Loucy (cell line): ENCODE data around the gene COL5A1.

ENCODE experiments used
- H2AFZ ChIP-seq: fragments of 200-600 bp; sonication (generic); 2 replicates; pipeline ENCODE4 v1.6.0; 2016; ENCODE audit warnings: antibody characterized with exemption, mild to moderate bottlenecking, low read length, moderate library complexity
- H3F3A ChIP-seq: fragments of 200-600 bp; 2 replicates; pipeline ENCODE4 v1.6.0; 2016; ENCODE audit warnings: antibody characterized with exemption, low read depth, mild to moderate bottlenecking
- H3K27me3 ChIP-seq: fragments of 200-600 bp; sonication (generic); 2 replicates; pipeline ENCODE4 v1.6.1; 2014; ENCODE audit warnings: low read length, mild to moderate bottlenecking; ENCODE audit not compliant: insufficient read depth, poor library complexity, severe bottlenecking
- H3K36me3 ChIP-seq: fragments of 200-600 bp; sonication (generic); 2 replicates; pipeline ENCODE4 v1.6.1; 2016; ENCODE audit warnings: low read length; ENCODE audit not compliant: insufficient read depth
- H3K4me1 ChIP-seq: fragments of 200-600 bp; sonication (generic); 2 replicates; pipeline ENCODE4 v1.5.1; 2014; ENCODE audit warnings: low read length, mild to moderate bottlenecking; ENCODE audit not compliant: insufficient read depth, poor library complexity, severe bottlenecking
- H3K4me2 ChIP-seq: fragments of 200-600 bp; sonication (generic); 2 replicates; pipeline ENCODE4 v1.6.0; 2014; ENCODE audit warnings: antibody characterized with exemption, low read length, low read depth, mild to moderate bottlenecking; ENCODE audit not compliant: poor library complexity, severe bottlenecking
- H3K4me3 ChIP-seq: fragments of 200-600 bp; sonication (generic); 2 replicates; pipeline ENCODE4 v1.5.1; 2014; ENCODE audit warnings: low read length, mild to moderate bottlenecking, mixed read lengths; ENCODE audit not compliant: poor library complexity, severe bottlenecking
- H3K79me2 ChIP-seq: fragments of 200-600 bp; sonication (generic); 2 replicates; pipeline ENCODE4 v1.6.1; 2014; ENCODE audit warnings: low read length; ENCODE audit not compliant: insufficient read depth
- H3K9ac ChIP-seq: fragments of 200-600 bp; sonication (generic); 2 replicates; pipeline ENCODE4 v1.6.0; 2014; ENCODE audit warnings: mild to moderate bottlenecking, low read depth, low read length, moderate library complexity; ENCODE audit not compliant: poor library complexity, severe bottlenecking
- H3K9me2 ChIP-seq: fragments of 200-600 bp; sonication (generic); replicated peaks from 2 replicates; pipeline ENCODE4 v1.6.1; 2016; ENCODE audit warnings: low read depth, low read length, mixed read lengths
- H3K9me3 ChIP-seq: fragments of 200-600 bp; sonication (generic); 2 replicates; pipeline ENCODE4 v1.6.1; 2014; ENCODE audit warnings: mild to moderate bottlenecking, antibody characterized with exemption, low read length, low read depth; ENCODE audit not compliant: insufficient read depth
- H4K20me1 ChIP-seq: fragments of 200-600 bp; sonication (generic); 2 replicates; pipeline ENCODE4 v1.6.0; 2014; ENCODE audit warnings: antibody characterized with exemption, low read length, mild to moderate bottlenecking; ENCODE audit not compliant: insufficient read depth, poor library complexity, severe bottlenecking
- CTCF ChIP-seq: fragments of 200-600 bp; sonication (generic); conservative IDR thresholded peaks from 2 replicates; pipeline ENCODE4 v1.5.1; 2014; ENCODE audit warnings: mild to moderate bottlenecking, antibody characterized with exemption, low read length
- EZH2phosphoT487 ChIP-seq: fragments of 200-600 bp; IDR thresholded peaks from 2 replicates; pipeline ENCODE4 v1.6.1; 2018; ENCODE audit warnings: antibody characterized with exemption, mild to moderate bottlenecking, moderate library complexity, borderline replicate concordance

Gene COL5A1

GRCh38 chr9:134628354-134628736 lies 13.3 kb upstream of the COL5A1 start:
- H3K9ac ChIP-seq = no peak overlapping the region
- no peaks in the 10 kb centered on the region for H3K36me3 ChIP-seq
- no peak overlapping the region for H2AFZ ChIP-seq
- no peak for TF ChIP-seq EZH2phosphoT487
- no peaks in the 10 kb centered on the region for H4K20me1 ChIP-seq
- no peaks in the 10 kb centered on the region for H3F3A ChIP-seq
- H3K4me3 ChIP-seq = no peak overlapping the region
- H3K4me1 ChIP-seq = peaks cover 3% of the 10 kb centered on the region
- H3K9me2 ChIP-seq = no peaks in the 10 kb centered on the region
- H3K27me3 ChIP-seq = no peaks in the 10 kb centered on the region
- no peaks in the 10 kb centered on the region for H3K79me2 ChIP-seq
- H3K4me2 ChIP-seq = no peak overlapping the region
- no peaks in the 10 kb centered on the region for H3K9me3 ChIP-seq

DNA sequence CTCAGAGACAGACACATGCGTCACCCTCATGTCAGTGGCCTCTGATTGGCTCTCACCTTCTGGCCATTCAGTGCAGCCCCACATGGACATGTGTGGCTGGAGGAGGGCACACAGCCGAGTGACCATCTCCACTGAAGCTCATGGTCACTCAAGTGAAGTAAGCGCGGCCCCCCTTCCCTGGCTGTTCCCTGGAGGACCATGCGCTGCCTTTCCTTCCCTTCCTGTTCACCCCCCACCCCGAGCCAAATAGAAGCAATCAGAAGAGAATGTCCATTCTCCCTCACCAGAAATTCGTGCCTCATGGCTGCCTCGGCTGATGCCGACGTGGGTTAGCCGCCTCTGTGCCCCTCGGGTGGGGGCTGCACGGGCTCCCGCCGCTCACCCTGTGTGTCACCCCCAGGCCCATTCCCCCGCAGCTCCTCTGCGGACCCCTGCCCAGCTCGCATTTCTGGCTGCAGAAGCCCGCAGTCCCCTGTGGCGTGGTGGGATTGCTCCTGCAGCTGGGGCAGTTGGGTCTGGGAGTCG lies 12.5 kb upstream of the COL5A1 start:
- Histone ChIP-seq H3K79me2 (no peaks in the 10 kb centered on the region), H3K9me2 (no peaks in the 10 kb centered on the region), H3K4me1 (peaks cover 3% of the 10 kb centered on the region), H3K27me3 (no peaks in the 10 kb centered on the region), H4K20me1 (no peaks in the 10 kb centered on the region), H2AFZ (no peak overlapping the region), H3F3A (no peaks in the 10 kb centered on the region), H3K4me3 (no peak overlapping the region), H3K9ac (no peak overlapping the region), H3K4me2 (no peak overlapping the region), H3K9me3 (no peaks in the 10 kb centered on the region), H3K36me3 (no peaks in the 10 kb centered on the region)
- no peak for TF ChIP-seq CTCF
- TF ChIP-seq EZH2phosphoT487 = no peak

DNA sequence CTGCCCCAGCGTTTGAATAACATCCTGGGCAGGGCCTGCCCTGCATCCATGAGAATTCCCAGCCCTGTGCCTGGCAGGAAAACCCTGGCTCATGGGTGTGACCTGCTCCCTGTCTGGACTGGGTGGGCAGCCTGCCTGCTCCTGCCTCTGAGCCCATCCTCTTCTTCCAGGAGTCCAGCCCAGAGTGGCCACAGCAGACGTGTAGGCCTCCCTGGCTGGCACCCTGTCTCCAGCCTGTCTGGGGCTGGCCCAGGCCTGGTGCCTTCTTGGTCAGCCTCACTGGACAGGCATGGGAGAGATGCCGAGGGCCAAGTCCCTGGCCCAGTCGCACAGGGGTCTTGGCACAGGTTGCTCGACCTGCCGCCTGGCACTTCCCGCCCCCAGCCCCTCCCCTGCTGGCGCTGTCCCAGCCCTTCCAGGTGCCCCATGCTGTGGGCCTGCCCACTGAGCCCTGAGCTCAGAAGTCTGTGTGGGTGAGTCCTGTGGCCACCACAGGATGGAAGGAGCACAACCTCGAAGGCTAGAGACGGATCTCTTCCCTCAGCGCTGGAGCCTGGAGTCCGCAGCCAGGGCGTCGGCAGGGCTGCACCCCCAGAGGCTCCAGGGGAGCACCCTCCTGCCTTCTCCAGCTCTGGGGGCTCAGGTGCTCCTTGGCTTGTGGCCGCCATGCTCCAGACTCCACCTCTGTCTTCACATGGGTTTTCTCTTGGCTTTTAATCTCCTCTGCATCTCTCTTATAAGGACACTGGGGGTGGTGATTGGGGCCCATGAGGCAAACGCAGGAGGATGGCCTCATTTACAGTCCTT lies 11.8 kb upstream of the COL5A1 start:
- H4K20me1 ChIP-seq = no peaks in the 10 kb centered on the region
- no peaks in the 10 kb centered on the region for H3K27me3 ChIP-seq
- H3K36me3 ChIP-seq = no peaks in the 10 kb centered on the region
- H2AFZ ChIP-seq = no peak overlapping the region
- no peak overlapping the region for H3K4me2 ChIP-seq
- H3K4me3 ChIP-seq = no peak overlapping the region
- no peaks in the 10 kb centered on the region for H3K9me2 ChIP-seq
- H3K9me3 ChIP-seq = no peaks in the 10 kb centered on the region
- no peaks in the 10 kb centered on the region for H3K79me2 ChIP-seq
- TF ChIP-seq EZH2phosphoT487 (no peak), CTCF (no peak)
- H3F3A ChIP-seq = no peaks in the 10 kb centered on the region
- peaks cover 3% of the 10 kb centered on the region for H3K4me1 ChIP-seq
- H3K9ac ChIP-seq = no peak overlapping the region
